Memory B cell (primary cell): ENCODE results near the gene NPAS1.

Experiments
- ATAC-seq: fragments of 150-1000 bp; cut with Tn5 transposase; 2 replicates; pipeline ENCODE4 v1.10.0; 2021; ENCODE audit warnings: low read depth, mild to moderate bottlenecking, moderate library complexity
- DNase-seq, 2 donors: peaks; one replicate each; pipeline ENCODE4 v3.0.0; 2022; ENCODE audit warnings: low spot score in 2 of 2
- H3K27ac Mint-ChIP-seq: one replicate; pipeline ENCODE4 v1.8.0; 2022; ENCODE audit warnings: mild to moderate bottlenecking, moderate library complexity, mixed read lengths
- H3K27me3 Mint-ChIP-seq: one replicate; pipeline ENCODE4 v1.8.0; 2022; ENCODE audit warnings: mixed read lengths
- H3K36me3 Mint-ChIP-seq: one replicate; pipeline ENCODE4 v1.8.0; 2022; ENCODE audit warnings: mild to moderate bottlenecking, mixed read lengths
- H3K4me1 Mint-ChIP-seq: one replicate; pipeline ENCODE4 v1.8.0; 2022; ENCODE audit warnings: mixed read lengths
- H3K4me3 Mint-ChIP-seq: one replicate; pipeline ENCODE4 v1.8.0; 2022; ENCODE audit warnings: mild to moderate bottlenecking, moderate library complexity, mixed read lengths
- H3K9me3 Mint-ChIP-seq: one replicate; pipeline ENCODE4 v1.8.0; 2022; ENCODE audit warnings: mixed read lengths

The NPAS1 gene

DNA sequence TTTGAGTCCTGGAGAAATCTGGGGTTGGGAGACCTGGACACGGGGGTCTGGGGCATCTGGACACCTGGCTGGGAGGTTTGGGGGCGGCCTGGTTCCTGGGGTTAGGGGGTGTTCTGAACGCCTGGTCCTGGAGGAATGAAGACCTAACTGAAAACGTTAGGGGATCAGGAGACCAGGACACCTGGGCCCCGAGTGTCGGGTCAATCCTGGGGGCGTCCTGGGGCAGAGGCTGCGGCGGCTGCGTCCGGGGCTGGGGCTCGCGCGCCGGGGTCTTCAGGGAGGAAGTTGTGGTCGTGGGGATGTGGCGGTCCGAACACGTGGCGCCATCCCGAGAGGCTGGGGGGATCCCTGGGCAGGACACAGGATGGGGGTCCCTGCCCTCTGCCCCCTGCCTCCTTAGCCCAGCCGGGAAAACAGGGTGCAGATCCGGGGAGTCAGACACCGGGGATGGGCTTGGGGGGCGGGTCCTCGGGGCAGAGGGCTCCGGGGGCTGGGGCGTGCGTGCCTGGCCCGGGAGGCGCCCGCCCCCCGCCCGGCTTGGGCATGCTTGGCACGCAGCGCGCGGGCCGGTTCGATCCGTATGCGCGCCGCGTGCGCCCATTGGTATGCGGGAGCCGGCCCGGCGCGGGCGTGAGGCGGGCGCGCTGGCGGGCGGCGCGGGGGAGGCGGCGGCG, 632 bp downstream of the NPAS1 start:
- ATAC-seq (peak; percentile 21), DNase-seq (no peak)
- peak overlapping the region; percentile 41 for H3K4me3 Mint-ChIP-seq
- no peaks in the 10 kb centered on the region for H3K9me3 Mint-ChIP-seq
- peaks cover 14% of the 10 kb centered on the region for H3K27me3 Mint-ChIP-seq
- no peak overlapping the region for H3K27ac Mint-ChIP-seq
- H3K36me3 Mint-ChIP-seq, result no peaks in the 10 kb centered on the region
- peaks cover 8% of the 10 kb centered on the region for H3K4me1 Mint-ChIP-seq

DNA sequence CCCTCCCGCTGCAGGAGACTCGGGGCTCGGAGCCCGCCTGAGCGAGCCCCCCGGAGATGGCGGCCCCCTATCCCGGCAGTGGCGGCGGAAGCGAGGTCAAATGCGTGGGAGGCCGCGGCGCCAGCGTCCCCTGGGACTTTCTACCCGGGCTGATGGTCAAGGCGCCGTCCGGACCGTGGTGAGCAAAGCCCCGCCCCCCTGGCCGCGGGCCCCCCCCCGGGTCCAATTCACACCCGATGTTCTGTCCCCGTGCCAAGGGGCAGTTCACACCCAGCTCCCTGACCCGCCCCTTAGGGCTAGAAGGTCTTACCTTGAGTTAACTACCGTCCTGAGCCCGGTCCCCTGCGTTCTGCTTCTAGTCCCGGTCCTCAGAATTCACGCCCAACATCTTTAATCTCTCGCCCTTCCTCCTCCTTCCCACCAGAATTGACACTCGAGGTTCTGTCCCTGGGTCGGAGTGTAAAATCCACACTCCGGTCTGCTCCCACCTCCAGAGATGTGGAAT, 1.4 kb downstream of the NPAS1 start:
- H3K4me3 Mint-ChIP-seq, result peak overlapping the region; percentile 65
- H3K4me1 Mint-ChIP-seq, result peaks cover 8% of the 10 kb centered on the region
- peaks cover 1% of the 10 kb centered on the region for H3K9me3 Mint-ChIP-seq
- ATAC-seq (no peak), DNase-seq (no peak)
- H3K27me3 Mint-ChIP-seq, result peaks cover 18% of the 10 kb centered on the region
- H3K27ac Mint-ChIP-seq, result no peak overlapping the region
- H3K36me3 Mint-ChIP-seq, result no peaks in the 10 kb centered on the region

GRCh38 chr19:47021536-47022139, 2.0 kb downstream of the NPAS1 start:
- Mint-ChIP-seq H3K27ac (no peak overlapping the region), H3K9me3 (peaks cover 3% of the 10 kb centered on the region), H3K4me3 (peak overlapping the region; percentile 65), H3K36me3 (no peaks in the 10 kb centered on the region), H3K27me3 (peaks cover 21% of the 10 kb centered on the region), H3K4me1 (peaks cover 8% of the 10 kb centered on the region)
- ATAC-seq (no peak), DNase-seq (no peak)

- Mint-ChIP-seq H3K4me1 (peaks cover 8% of the 10 kb centered on the region), H3K9me3 (peaks cover 3% of the 10 kb centered on the region), H3K27me3 (peaks cover 21% of the 10 kb centered on the region), H3K36me3 (no peaks in the 10 kb centered on the region), H3K27ac (no peak overlapping the region), H3K4me3 (no peak overlapping the region)
- ATAC-seq (no peak), DNase-seq (no peak)
Measured at GRCh38 chr19:47022140-47022536, 2.5 kb downstream of the NPAS1 start.

- ATAC-seq (no peak), DNase-seq (no peak)
- Mint-ChIP-seq H3K27ac (no peak overlapping the region), H3K4me1 (peaks cover 11% of the 10 kb centered on the region), H3K36me3 (no peaks in the 10 kb centered on the region), H3K27me3 (peaks cover 27% of the 10 kb centered on the region), H3K4me3 (no peak overlapping the region), H3K9me3 (peaks cover 3% of the 10 kb centered on the region)
Measured at GRCh38 chr19:47022541-47023447, 3.2 kb downstream of the NPAS1 start.

DNA sequence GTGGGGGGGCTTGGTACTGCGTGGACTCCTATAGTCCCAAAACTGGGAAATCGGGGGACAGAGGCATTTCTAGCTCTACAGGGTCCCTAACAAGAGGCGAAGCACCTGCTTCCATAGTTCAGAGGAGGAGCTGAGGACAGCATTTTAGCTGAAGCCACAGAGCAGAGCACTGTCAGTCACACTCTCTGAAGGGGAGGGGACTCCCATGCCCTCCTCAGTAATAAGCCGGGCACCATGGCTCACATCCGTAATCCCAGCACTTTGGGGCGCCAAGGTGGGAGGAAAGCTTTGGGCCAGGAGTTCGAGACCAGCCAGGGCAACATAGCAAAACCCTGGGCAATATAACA, 3.8 kb downstream of the NPAS1 start:
- no peak for ATAC-seq
- DNase-seq, result no peak
- no peak overlapping the region for H3K27ac Mint-ChIP-seq
- H3K4me3 Mint-ChIP-seq, result no peak overlapping the region
- H3K9me3 Mint-ChIP-seq, result peaks cover 3% of the 10 kb centered on the region
- H3K27me3 Mint-ChIP-seq, result peaks cover 28% of the 10 kb centered on the region
- peaks cover 13% of the 10 kb centered on the region for H3K4me1 Mint-ChIP-seq
- H3K36me3 Mint-ChIP-seq, result no peaks in the 10 kb centered on the region

DNA sequence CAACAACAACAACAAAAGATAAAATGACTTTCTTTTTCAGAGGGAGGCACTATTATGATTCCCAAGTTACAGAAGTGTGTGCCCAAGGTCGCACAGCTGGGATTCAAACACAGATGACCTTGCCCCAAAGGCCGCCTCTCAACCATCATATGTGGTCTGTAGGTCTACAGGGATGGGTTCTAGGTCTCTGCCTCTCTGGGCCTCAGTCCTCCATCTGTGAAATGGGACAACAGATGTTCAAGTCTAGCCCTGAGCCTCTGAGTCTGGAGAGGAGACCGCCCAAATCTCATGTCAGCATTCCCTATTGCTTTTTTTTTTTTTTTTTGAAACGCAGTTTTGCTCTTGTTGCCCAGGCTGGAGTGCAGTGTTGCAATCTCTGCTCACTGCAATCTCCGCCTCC, 4.9 kb downstream of the NPAS1 start:
- Mint-ChIP-seq H3K4me3 (no peak overlapping the region), H3K36me3 (no peaks in the 10 kb centered on the region), H3K27me3 (peaks cover 28% of the 10 kb centered on the region), H3K4me1 (peaks cover 13% of the 10 kb centered on the region), H3K9me3 (peaks cover 3% of the 10 kb centered on the region), H3K27ac (no peak overlapping the region)
- ATAC-seq (no peak), DNase-seq (no peak)

GRCh38 chr19:47026156-47026555, 6.5 kb downstream of the NPAS1 start:
- no peak overlapping the region for H3K27ac Mint-ChIP-seq
- ATAC-seq, result no peak

GRCh38 chr19:47026889-47027288, 7.3 kb downstream of the NPAS1 start:
- ATAC-seq (no peak), DNase-seq (no peak)
- no peaks in the 10 kb centered on the region for H3K36me3 Mint-ChIP-seq
- H3K4me1 Mint-ChIP-seq, result peaks cover 10% of the 10 kb centered on the region
- H3K4me3 Mint-ChIP-seq, result no peak overlapping the region
- no peak overlapping the region for H3K27ac Mint-ChIP-seq
- H3K27me3 Mint-ChIP-seq, result peaks cover 30% of the 10 kb centered on the region
- H3K9me3 Mint-ChIP-seq, result peaks cover 3% of the 10 kb centered on the region

More at GRCh38 chr19:47026156-47026555, 6.5 kb downstream of the NPAS1 start:
- Mint-ChIP-seq H3K36me3 (no peaks in the 10 kb centered on the region), H3K27me3 (peaks cover 32% of the 10 kb centered on the region), H3K4me1 (peaks cover 12% of the 10 kb centered on the region), H3K9me3 (peaks cover 3% of the 10 kb centered on the region), H3K4me3 (no peak overlapping the region)
- DNase-seq, result no peak

DNA sequence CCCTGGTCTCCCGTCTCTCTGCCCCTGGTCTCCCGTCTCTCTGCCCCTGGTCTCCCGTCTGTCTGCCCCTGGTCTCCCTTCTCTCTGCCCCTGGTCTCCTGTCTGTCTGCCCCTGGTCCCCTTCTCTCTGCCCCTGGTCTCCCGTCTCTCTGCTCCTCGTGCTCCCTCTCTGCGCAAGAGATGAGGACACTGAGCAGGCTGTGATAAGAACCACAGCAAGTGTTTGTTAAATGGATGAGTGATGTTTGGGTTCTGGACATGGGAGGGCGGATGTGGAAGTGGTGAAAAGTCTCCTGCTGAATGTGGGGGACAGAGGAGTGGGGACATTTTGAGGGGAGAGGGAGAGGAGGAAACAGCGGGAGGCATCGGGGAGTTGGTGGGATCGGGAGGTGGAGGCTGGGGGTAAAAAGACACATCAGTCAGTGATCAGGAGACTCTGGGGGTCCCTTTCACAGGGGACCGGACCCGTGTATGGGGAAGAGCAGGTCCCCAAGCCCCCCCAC, 8.0 kb downstream of the NPAS1 start:
- DNase-seq, result no peak
- no peak for ATAC-seq
- no peaks in the 10 kb centered on the region for H3K36me3 Mint-ChIP-seq
- peaks cover 3% of the 10 kb centered on the region for H3K9me3 Mint-ChIP-seq
- peaks cover 10% of the 10 kb centered on the region for H3K4me1 Mint-ChIP-seq
- H3K27me3 Mint-ChIP-seq, result peaks cover 33% of the 10 kb centered on the region
- no peak overlapping the region for H3K4me3 Mint-ChIP-seq
- H3K27ac Mint-ChIP-seq, result no peak overlapping the region

DNA sequence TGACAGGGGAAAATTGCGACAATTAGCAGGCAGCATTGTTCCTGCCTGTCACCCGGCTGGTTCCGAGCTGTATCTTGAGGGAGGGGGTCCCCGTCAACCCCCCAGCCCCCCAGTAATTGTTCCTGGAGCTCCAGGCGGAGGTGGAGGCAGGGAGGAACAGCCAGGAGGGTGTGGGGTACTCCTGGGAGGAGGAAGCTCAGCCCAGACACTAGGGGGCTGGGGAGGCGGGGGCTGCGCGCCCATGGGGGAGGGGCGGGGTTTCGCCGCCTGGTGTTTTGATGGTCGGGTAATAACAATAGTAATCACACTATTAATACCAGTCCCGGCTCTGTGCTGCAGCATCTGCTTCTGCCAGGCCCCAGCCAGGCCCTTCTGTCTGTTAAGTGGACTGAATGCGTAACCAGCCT, 8.6 kb downstream of the NPAS1 start:
- ATAC-seq, result no peak
- DNase-seq, result no peak
- no peak overlapping the region for H3K27ac Mint-ChIP-seq
- no peaks in the 10 kb centered on the region for H3K36me3 Mint-ChIP-seq
- H3K4me1 Mint-ChIP-seq, result peaks cover 7% of the 10 kb centered on the region
- peaks cover 3% of the 10 kb centered on the region for H3K9me3 Mint-ChIP-seq
- peaks cover 30% of the 10 kb centered on the region for H3K27me3 Mint-ChIP-seq
- no peak overlapping the region for H3K4me3 Mint-ChIP-seq

DNA sequence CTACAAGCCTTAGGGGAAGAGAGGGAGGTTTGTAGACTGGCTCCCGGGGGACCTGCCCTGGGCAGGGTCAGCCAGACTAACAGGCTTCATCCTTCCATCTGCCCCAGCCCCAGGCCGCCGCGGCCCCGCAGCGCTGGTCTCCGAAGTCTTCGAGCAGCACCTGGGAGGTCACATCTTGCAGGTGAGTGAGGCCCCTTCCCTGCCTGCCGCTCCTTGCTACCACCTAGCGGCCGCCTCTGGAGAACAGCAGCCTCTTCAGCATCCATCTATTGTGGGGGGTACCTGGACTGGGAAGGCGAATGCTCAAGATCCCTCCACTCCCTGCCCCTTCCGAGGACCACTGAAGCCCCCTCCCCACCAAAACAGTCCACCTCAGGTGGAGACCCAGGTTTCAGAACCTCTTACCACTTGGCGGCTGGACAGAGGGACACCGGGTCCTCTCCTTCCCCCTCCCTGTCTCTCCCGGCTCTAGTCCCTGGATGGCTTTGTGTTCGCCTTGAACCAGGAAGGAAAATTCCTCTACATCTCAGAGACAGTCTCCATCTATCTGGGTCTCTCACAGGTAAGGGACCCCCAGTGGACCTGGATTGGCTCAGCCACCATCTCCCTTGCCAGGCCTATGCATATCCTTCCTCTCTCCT, 12.7 kb downstream of the NPAS1 start:
- H3K4me3 Mint-ChIP-seq, result no peak overlapping the region
- DNase-seq (peak; percentile 52 to 65), ATAC-seq (peak; percentile 28)
- H3K36me3 Mint-ChIP-seq, result no peaks in the 10 kb centered on the region
- H3K9me3 Mint-ChIP-seq, result no peaks in the 10 kb centered on the region
- H3K27ac Mint-ChIP-seq, result no peak overlapping the region
- H3K27me3 Mint-ChIP-seq, result peaks cover 17% of the 10 kb centered on the region
- H3K4me1 Mint-ChIP-seq, result peaks cover 13% of the 10 kb centered on the region

GRCh38 chr19:47035127-47036096, 15.8 kb downstream of the NPAS1 start:
- Mint-ChIP-seq H3K9me3 (no peaks in the 10 kb centered on the region), H3K36me3 (no peaks in the 10 kb centered on the region), H3K4me1 (peaks cover 8% of the 10 kb centered on the region)

More at GRCh38 chr19:47035127-47036096, 15.8 kb downstream of the NPAS1 start:
- peak overlapping the region; percentile 52 for H3K27ac Mint-ChIP-seq
- peak overlapping the region; percentile 90 for H3K4me3 Mint-ChIP-seq
- H3K27me3 Mint-ChIP-seq, result peaks cover 4% of the 10 kb centered on the region
- DNase-seq (peak; percentile 100), ATAC-seq (peak; percentile 92)
